Activated CD4-positive, alpha-beta T cell treated with anti-CD3 and anti-CD28 coated beads for 36 hours (primary cell): Measurements from ENCODE around the gene UFL1. TPM values are rescaled to one million over a fixed set of nuclear protein-coding genes. Genes with fewer than 3 reads are reported as not detected.

Experiments
- ATAC-seq: fragments of 200-7000 bp; cut with Tn5 transposase; one replicate; pipeline ENCODE4 v1.10.0; 2021; ENCODE audit warnings: mild to moderate bottlenecking, moderate library complexity
- CTCF ChIA-PET: fragments of 350-600 bp; sonication (Branson Sonifier 250); formaldehyde crosslinking; loops from one replicate; lab custom pipeline; 2021; ENCODE audit warnings: antibody characterized with exemption; lab: Charles Lee
- POLR2A ChIA-PET: fragments of 350-600 bp; sonication (Branson Sonifier 250); formaldehyde crosslinking; loops from one replicate; lab custom pipeline; 2021; ENCODE audit warnings: antibody characterized with exemption, inconsistent platforms; lab: Charles Lee
- DNase-seq: peaks from one replicate; pipeline ENCODE4 v3.0.0-alpha.2; 2020
- H3K27ac Mint-ChIP-seq: one replicate; pipeline ENCODE4 v1.8.0; 2021; ENCODE audit warnings: mixed read lengths
- H3K27me3 Mint-ChIP-seq: one replicate; pipeline ENCODE4 v1.8.0; 2021; ENCODE audit warnings: mixed read lengths
- H3K36me3 Mint-ChIP-seq: one replicate; pipeline ENCODE4 v1.8.0; 2021; ENCODE audit warnings: low read depth, mixed read lengths
- H3K4me1 Mint-ChIP-seq: one replicate; pipeline ENCODE4 v1.8.0; 2021; ENCODE audit warnings: mixed read lengths
- H3K4me3 Mint-ChIP-seq: one replicate; pipeline ENCODE4 v1.8.0; 2021; ENCODE audit warnings: mild to moderate bottlenecking, moderate library complexity, mixed read lengths
- H3K9me3 Mint-ChIP-seq: one replicate; pipeline ENCODE4 v1.8.0; 2021; ENCODE audit warnings: low read depth, mixed read lengths
- intact Hi-C, 2 experiments: fragments of 100-400 bp; cut with DNase I in 1 of 2; cut with micrococcal nuclease in 1 of 2; formaldehyde crosslinking; loops; one replicate each; pipeline versions ENCODE4 v1.14.2 to v1.15.1; 2022 to 2024; cut with DNase I, micrococcal nuclease
- total RNA-seq, 2 experiments: library from RNA; stranded (reverse); gene quantifications; one replicate each; pipeline ENCODE4 v1.2.3, GENCODE V29; 2021

The UFL1 gene
- total RNA-seq, 2 experiments from 2014 or later, result 27.3 to 28.0 TPM

- H3K27me3 Mint-ChIP-seq, result peaks cover 11% of the 10 kb centered on the region
- CTCF ChIA-PET, result no interaction called here
- POLR2A ChIA-PET, result no interaction called here
- intact Hi-C loops, result no loop called here
- no peak for DNase-seq
- H3K27ac Mint-ChIP-seq, result no peak overlapping the region
- H3K36me3 Mint-ChIP-seq, result peaks cover 6% of the 10 kb centered on the region
- H3K4me1 Mint-ChIP-seq, result no peaks in the 10 kb centered on the region
- H3K9me3 Mint-ChIP-seq, result peaks cover 20% of the 10 kb centered on the region
- H3K4me3 Mint-ChIP-seq, result no peak overlapping the region
- no peak for ATAC-seq
These were observed 49.9 kb downstream of the UFL1 start for GRCh38 chr6:96571551-96571950.

- H3K27ac Mint-ChIP-seq, result no peak overlapping the region
- H3K36me3 Mint-ChIP-seq, result peaks cover 2% of the 10 kb centered on the region
- ATAC-seq, result no peak
- ChIA-PET POLR2A (no interaction called here), CTCF (no interaction called here)
- no peak for DNase-seq
- intact Hi-C loops, result no loop called here
- H3K27me3 Mint-ChIP-seq, result peaks cover 21% of the 10 kb centered on the region
- no peaks in the 10 kb centered on the region for H3K4me1 Mint-ChIP-seq
- peaks cover 10% of the 10 kb centered on the region for H3K9me3 Mint-ChIP-seq
- H3K4me3 Mint-ChIP-seq, result no peak overlapping the region
These were observed 53.8 kb downstream of the UFL1 start for GRCh38 chr6:96575359-96575758.

- intact Hi-C loops, result no loop called here
These were observed 54.6 kb downstream of the UFL1 start for GRCh38 chr6:96576221-96576620.

GRCh38 chr6:96582021-96582420 lies 60.4 kb downstream of the UFL1 start:
- DNase-seq (no peak), ATAC-seq (no peak)
- CTCF ChIA-PET, result no interaction called here
- peaks cover 20% of the 10 kb centered on the region for H3K27me3 Mint-ChIP-seq
- POLR2A ChIA-PET, result no interaction called here
- H3K9me3 Mint-ChIP-seq, result no peaks in the 10 kb centered on the region
- H3K27ac Mint-ChIP-seq, result no peak overlapping the region
- no peaks in the 10 kb centered on the region for H3K36me3 Mint-ChIP-seq
- no peaks in the 10 kb centered on the region for H3K4me1 Mint-ChIP-seq
- intact Hi-C loops, result no loop called here
- no peak overlapping the region for H3K4me3 Mint-ChIP-seq

More at GRCh38 chr6:96576221-96576620, 54.6 kb downstream of the UFL1 start:
- Mint-ChIP-seq H3K36me3 (no peaks in the 10 kb centered on the region), H3K27me3 (peaks cover 21% of the 10 kb centered on the region), H3K9me3 (peaks cover 6% of the 10 kb centered on the region), H3K4me3 (no peak overlapping the region), H3K4me1 (no peaks in the 10 kb centered on the region), H3K27ac (no peak overlapping the region)
- no peak for DNase-seq
- ATAC-seq, result no peak
- POLR2A ChIA-PET, result no interaction called here
- CTCF ChIA-PET, result no interaction called here

- ATAC-seq (no peak), DNase-seq (no peak)
- Mint-ChIP-seq H3K36me3 (no peaks in the 10 kb centered on the region), H3K4me1 (no peaks in the 10 kb centered on the region), H3K4me3 (no peak overlapping the region), H3K27ac (no peak overlapping the region), H3K9me3 (no peaks in the 10 kb centered on the region), H3K27me3 (peaks cover 17% of the 10 kb centered on the region)
- intact Hi-C loops, result no loop called here
- ChIA-PET POLR2A (no interaction called here), CTCF (no interaction called here)
These were observed 60.8 kb downstream of the UFL1 start for GRCh38 chr6:96582436-96582835.

- ATAC-seq, result no peak
- H3K36me3 Mint-ChIP-seq, result no peaks in the 10 kb centered on the region
- no peak overlapping the region for H3K4me3 Mint-ChIP-seq
- H3K27ac Mint-ChIP-seq, result no peak overlapping the region
- H3K27me3 Mint-ChIP-seq, result peaks cover 21% of the 10 kb centered on the region
- no peaks in the 10 kb centered on the region for H3K9me3 Mint-ChIP-seq
- ChIA-PET CTCF (no interaction called here), POLR2A (no interaction called here)
- intact Hi-C loops, result no loop called here
- DNase-seq, result no peak
- H3K4me1 Mint-ChIP-seq, result no peaks in the 10 kb centered on the region
These were observed 82.8 kb downstream of the UFL1 start for GRCh38 chr6:96604420-96604819.

Other genes with a start within 250 kb of the UFL1 start
- not detected for gene FHL5, start 41.3 kb downstream of the UFL1 start, total RNA-seq